Neural progenitor cell (in vitro differentiated cells): Measurements from ENCODE around the gene HAS3.
"Not testable (repeated sequence)": the region's sequence is repeated elsewhere in the genome, so short reads cannot be mapped to it uniquely, and the experiment has no call there.

ENCODE experiments used
- EZH2 ChIP-seq: fragments of 200-600 bp; sonication (generic); IDR thresholded peaks from 2 replicates; pipeline ENCODE4 v1.6.1; 2017; ENCODE audit warnings: antibody characterized with exemption, mild to moderate bottlenecking, moderate library complexity
- EZH2phosphoT487 ChIP-seq: fragments of 200-600 bp; sonication (generic); IDR thresholded peaks from 2 replicates; pipeline ENCODE4 v1.6.1; 2017; ENCODE audit warnings: antibody characterized with exemption
- TF ChIP-seq, protein P1 (sequence below): fragments of 200-600 bp; sonication (generic); IDR thresholded peaks from 2 replicates; pipeline ENCODE4 v1.5.1; 2017; ENCODE audit warnings: antibody characterized with exemption, mild to moderate bottlenecking

- TF ChIP-seq EZH2phosphoT487, EZH2: not testable (repeated sequence)
- TF ChIP-seq, protein P1, sequence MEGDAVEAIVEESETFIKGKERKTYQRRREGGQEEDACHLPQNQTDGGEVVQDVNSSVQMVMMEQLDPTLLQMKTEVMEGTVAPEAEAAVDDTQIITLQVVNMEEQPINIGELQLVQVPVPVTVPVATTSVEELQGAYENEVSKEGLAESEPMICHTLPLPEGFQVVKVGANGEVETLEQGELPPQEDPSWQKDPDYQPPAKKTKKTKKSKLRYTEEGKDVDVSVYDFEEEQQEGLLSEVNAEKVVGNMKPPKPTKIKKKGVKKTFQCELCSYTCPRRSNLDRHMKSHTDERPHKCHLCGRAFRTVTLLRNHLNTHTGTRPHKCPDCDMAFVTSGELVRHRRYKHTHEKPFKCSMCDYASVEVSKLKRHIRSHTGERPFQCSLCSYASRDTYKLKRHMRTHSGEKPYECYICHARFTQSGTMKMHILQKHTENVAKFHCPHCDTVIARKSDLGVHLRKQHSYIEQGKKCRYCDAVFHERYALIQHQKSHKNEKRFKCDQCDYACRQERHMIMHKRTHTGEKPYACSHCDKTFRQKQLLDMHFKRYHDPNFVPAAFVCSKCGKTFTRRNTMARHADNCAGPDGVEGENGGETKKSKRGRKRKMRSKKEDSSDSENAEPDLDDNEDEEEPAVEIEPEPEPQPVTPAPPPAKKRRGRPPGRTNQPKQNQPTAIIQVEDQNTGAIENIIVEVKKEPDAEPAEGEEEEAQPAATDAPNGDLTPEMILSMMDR, result not testable (repeated sequence)
Measured at GRCh38 chr16:69149621-69150020, 44.2 kb downstream of the HAS3 start.
